Activated naive CD8-positive, alpha-beta T cell (primary cell): ENCODE data around the gene HOXC12.

Source experiments
- H3K27ac Mint-ChIP-seq: one replicate; pipeline ENCODE4 v1.8.0; 2021; ENCODE audit warnings: mixed read lengths
- H3K27me3 Mint-ChIP-seq: one replicate; pipeline ENCODE4 v1.8.0; 2021; ENCODE audit warnings: mixed read lengths
- H3K36me3 Mint-ChIP-seq: one replicate; pipeline ENCODE4 v1.8.0; 2021; ENCODE audit warnings: mixed read lengths
- H3K4me1 Mint-ChIP-seq: one replicate; pipeline ENCODE4 v1.8.0; 2021; ENCODE audit warnings: low read depth, mixed read lengths
- H3K4me3 Mint-ChIP-seq: one replicate; pipeline ENCODE4 v1.8.0; 2021; ENCODE audit warnings: mild to moderate bottlenecking, mixed read lengths
- H3K9me3 Mint-ChIP-seq: one replicate; pipeline ENCODE4 v1.8.0; 2021; ENCODE audit warnings: low read depth, mixed read lengths

The HOXC12 gene

DNA sequence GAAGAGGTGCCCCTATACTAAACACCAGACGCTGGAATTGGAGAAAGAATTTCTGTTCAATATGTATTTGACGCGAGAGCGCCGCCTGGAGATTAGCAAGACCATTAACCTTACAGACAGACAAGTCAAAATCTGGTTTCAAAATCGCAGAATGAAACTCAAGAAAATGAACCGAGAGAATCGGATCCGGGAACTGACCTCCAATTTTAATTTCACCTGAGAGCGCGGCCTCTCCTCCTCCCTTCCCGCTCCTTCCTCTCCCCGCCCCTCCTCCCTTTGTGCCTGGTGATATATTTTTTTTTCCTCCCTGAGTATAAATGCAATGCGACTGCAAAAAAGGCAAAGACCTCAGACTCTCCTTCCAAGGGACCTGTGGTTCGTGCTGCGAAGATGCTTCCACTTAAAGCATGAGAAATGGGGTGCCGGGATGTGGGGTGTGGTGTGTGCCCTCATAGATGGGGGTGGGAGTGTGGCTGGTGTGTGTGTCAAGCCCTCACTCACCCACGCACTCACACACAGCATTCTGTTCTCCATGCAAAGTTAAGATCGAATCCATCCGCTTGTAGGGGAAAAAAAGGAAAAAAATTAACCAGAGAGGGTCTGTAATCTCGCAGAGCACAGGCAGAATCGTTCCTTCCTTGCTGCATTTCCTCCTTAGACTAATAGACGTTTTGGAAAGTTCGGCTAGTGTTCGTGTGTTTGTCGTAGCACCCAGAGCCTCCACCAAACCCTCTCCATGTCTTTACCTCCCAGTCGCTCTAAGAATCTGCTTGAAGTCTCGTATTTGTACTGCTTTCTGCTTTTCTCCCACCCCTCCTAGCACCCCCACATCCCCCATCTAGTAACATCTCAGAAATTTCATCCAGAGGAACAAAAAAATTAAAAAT lies 34.8 kb downstream of the HOXC12 start:
- no peaks in the 10 kb centered on the region for H3K9me3 Mint-ChIP-seq
- no peak overlapping the region for H3K27ac Mint-ChIP-seq
- H3K4me1 Mint-ChIP-seq, result peaks cover 44% of the 10 kb centered on the region
- peak overlapping the region; percentile 69 for H3K4me3 Mint-ChIP-seq
- H3K27me3 Mint-ChIP-seq, result peaks cover 69% of the 10 kb centered on the region
- H3K36me3 Mint-ChIP-seq, result no peaks in the 10 kb centered on the region

DNA sequence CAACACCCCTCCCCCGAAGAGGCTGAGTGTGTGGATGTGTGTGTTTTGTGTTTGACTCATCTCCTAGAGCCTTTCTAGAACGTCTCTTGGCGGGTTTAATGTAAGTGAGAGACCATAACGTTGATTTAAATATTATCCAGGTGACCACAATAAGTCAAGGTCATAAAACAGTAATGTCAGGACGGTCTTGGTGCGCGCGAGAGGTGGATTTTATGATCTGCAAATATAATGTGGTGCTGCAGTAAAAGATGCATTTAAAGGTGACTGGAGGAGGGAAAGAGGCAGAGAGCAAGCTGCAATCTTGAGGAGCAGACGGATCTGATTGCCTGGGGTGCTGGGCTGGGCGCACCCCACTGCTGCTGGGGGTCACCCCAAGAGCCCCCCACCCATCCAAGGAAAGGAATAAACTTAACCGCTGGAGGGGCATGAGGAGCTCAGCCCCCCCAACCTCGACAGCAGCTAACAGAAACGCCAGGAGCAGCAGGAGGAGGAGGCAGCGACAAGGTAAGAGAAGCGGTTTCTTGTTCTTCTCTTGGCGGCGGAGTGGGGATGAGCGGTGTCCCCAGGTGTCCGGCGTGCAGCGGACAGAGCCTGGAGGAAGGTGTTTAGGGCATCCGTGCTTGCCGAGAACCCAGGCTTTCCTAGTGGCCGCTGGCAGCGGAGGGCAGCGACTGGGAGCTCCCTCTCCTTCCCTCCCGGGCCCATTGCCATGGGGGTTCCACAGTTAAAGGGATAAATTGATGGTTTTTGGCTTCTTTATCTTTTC lies 35.8 kb downstream of the HOXC12 start:
- H3K4me1 Mint-ChIP-seq, result peaks cover 42% of the 10 kb centered on the region
- H3K36me3 Mint-ChIP-seq, result no peaks in the 10 kb centered on the region
- peaks cover 68% of the 10 kb centered on the region for H3K27me3 Mint-ChIP-seq
- H3K9me3 Mint-ChIP-seq, result no peaks in the 10 kb centered on the region
- H3K27ac Mint-ChIP-seq, result no peak overlapping the region
- H3K4me3 Mint-ChIP-seq, result peak overlapping the region; percentile 17

DNA sequence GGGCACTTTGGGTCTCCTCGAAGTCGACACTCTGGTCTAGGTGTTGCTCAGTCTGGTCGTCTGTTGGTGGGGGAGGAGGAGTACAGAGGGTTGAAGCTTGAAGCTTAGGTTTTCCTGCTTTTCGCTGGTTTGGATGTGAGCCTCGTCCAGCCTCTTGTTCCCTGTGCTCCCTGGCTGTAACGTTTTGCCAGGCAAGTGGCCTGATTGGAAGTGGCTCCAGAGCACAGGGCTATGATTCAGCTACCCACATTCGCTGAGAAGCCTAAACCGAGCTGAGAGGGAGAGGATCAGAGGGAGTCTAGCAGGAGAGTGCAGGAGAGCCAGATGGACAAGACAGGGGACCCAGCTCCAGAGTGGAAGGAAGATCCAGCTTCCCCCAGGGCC lies 36.4 kb downstream of the HOXC12 start:
- Mint-ChIP-seq H3K27me3 (peaks cover 66% of the 10 kb centered on the region), H3K36me3 (no peaks in the 10 kb centered on the region), H3K4me1 (peaks cover 43% of the 10 kb centered on the region), H3K27ac (no peak overlapping the region), H3K9me3 (no peaks in the 10 kb centered on the region), H3K4me3 (no peak overlapping the region)

DNA sequence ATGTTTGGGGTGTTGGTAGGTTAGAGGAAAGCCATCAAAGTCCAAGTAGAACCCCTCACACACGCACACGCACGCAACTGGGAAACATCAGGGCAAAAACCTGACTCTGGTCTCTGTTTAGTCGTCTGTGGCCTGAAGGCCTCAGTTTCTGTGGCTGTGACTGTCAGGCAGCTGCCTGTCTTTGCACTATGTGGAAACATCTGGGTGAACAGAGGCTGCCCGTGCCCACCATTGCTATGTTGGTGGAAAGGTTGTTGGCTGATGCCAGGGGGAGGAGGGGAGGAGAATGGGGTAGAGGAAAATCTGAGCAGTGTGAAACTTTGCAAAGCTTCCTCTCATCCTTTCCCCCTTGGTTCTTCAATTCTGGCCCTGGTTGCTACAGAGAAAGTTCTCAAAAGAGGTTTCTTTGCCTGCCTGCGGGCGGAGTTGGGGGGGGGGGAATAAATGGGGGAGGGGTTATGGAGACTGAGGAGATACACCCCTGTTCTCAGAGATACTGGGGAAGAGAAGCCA lies 37.7 kb downstream of the HOXC12 start:
- Mint-ChIP-seq H3K4me1 (peaks cover 43% of the 10 kb centered on the region), H3K4me3 (no peak overlapping the region), H3K27me3 (peaks cover 60% of the 10 kb centered on the region), H3K27ac (no peak overlapping the region), H3K36me3 (no peaks in the 10 kb centered on the region), H3K9me3 (no peaks in the 10 kb centered on the region)

DNA sequence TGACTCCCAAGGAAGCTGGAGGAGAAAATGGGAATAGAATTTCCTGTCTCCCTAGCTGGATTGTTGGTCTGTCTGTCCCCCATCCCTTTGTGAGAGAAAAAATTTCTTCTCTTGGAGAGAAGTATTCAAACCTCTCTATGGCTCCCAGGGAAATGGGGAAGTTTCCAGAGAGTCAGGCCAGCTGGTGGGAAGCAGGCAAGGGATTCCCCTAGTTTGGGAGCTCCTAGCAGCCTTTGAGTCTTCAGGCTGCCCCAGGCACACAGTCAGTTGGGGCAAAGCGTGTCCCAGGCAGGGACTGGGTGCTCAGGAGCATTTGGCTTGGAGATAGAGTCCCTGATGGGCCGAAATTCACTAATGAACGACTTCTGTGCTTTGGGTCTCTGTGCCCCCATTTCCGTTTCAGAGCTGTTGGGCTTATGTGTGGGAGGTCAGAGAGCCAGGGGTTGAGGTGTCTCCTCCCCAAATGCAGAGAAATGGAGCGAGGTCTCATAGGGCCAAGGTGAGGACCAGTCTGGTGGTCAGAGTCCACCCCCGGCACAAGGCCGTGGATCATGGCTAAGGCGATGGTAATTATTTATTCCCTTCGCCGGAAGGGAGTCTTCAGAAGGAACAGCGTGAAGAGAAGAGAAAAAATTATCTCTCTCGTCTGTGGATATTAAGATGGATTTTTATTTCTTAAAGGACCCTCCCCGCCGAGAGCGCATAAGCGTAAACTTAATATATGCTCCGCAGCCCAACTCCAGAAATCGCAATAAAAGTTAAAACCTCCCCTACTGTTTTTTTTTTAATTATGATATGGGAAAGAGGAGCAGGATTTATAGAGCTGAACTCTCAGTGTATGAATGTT lies 38.7 kb downstream of the HOXC12 start:
- Mint-ChIP-seq H3K27ac (peak overlapping the region; percentile 34), H3K4me3 (peak overlapping the region; percentile 65), H3K36me3 (no peaks in the 10 kb centered on the region), H3K27me3 (peaks cover 61% of the 10 kb centered on the region), H3K9me3 (no peaks in the 10 kb centered on the region), H3K4me1 (peaks cover 50% of the 10 kb centered on the region)

DNA sequence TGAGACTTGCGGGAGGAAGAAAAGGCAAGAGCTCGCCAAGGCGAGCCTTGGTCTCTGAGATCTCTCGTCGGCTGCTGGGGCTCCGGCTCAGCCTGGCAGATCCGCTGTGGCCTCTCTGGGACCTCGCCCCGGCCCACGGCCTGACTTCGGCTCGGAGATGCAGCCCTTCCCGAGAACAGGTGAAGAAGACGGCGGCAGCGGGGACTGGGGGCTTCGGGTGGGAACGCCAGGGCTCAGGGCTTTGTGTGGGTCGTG lies 39.2 kb downstream of the HOXC12 start:
- peaks cover 49% of the 10 kb centered on the region for H3K4me1 Mint-ChIP-seq

DNA sequence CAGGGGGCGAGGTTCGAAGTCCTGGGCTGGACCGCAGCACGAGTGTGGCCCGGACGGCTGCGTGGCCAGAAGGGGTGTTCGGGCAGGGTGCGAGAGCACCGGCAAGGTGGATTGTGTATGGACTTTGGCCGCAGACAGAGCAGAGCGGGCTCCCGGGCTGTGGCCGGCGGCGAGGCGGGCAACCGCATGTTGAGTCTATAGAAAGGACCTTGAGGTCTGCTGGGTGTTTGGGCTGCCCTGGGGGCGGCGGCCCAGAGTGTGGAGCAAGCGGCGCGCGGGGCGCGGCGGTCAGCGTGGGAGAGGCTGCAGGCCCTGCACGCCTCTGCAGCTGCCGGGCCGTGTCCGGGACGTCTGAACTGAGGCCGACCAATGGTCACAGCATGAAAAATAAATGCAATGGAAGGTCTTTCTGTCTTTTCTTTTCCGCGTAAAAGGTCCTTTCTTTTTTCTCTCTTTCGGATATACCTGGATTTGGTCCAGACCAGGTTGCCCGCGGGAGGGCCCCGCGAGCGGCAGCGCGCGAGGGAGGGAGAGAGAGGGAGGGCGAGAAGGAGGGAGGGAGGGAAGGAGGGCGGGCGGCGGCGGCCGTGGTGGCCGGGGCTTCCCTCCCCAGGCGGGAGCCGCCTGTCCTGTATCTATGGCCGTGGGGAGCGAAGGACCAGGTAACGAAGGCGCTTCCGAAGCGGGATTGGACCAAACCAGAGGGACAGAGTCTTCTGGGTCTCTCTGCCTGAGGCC lies 39.7 kb downstream of the HOXC12 start:
- Mint-ChIP-seq H3K27ac (no peak overlapping the region), H3K4me1 (peaks cover 45% of the 10 kb centered on the region), H3K9me3 (no peaks in the 10 kb centered on the region), H3K4me3 (peak overlapping the region; percentile 81), H3K27me3 (peaks cover 61% of the 10 kb centered on the region), H3K36me3 (no peaks in the 10 kb centered on the region)

More for the DNA sequence above, 39.2 kb downstream of the HOXC12 start:
- Mint-ChIP-seq H3K4me3 (peak overlapping the region; percentile 65), H3K27me3 (peaks cover 64% of the 10 kb centered on the region), H3K36me3 (no peaks in the 10 kb centered on the region), H3K9me3 (no peaks in the 10 kb centered on the region), H3K27ac (no peak overlapping the region)

DNA sequence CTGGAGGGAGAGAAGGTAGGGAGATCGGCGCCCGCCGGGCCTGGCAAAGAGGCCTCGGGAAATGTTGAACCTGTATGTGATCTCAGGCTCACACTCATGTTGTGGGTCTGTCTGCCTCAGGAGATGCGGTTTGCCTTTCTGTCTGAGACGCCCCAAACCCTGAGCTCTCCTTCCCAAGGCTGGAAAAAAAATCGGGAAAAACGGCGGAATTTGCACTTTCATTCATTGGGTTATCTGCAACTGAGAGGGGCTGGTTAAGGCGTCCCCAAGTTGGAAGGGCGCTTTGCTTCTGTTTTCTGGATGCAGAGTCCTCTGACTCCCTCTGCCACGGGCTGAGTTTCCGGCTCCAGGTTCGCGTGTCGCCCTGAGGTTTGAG lies 40.3 kb downstream of the HOXC12 start:
- Mint-ChIP-seq H3K4me3 (peak overlapping the region; percentile 81), H3K9me3 (no peaks in the 10 kb centered on the region), H3K36me3 (no peaks in the 10 kb centered on the region), H3K4me1 (peaks cover 43% of the 10 kb centered on the region), H3K27ac (no peak overlapping the region), H3K27me3 (peaks cover 58% of the 10 kb centered on the region)

DNA sequence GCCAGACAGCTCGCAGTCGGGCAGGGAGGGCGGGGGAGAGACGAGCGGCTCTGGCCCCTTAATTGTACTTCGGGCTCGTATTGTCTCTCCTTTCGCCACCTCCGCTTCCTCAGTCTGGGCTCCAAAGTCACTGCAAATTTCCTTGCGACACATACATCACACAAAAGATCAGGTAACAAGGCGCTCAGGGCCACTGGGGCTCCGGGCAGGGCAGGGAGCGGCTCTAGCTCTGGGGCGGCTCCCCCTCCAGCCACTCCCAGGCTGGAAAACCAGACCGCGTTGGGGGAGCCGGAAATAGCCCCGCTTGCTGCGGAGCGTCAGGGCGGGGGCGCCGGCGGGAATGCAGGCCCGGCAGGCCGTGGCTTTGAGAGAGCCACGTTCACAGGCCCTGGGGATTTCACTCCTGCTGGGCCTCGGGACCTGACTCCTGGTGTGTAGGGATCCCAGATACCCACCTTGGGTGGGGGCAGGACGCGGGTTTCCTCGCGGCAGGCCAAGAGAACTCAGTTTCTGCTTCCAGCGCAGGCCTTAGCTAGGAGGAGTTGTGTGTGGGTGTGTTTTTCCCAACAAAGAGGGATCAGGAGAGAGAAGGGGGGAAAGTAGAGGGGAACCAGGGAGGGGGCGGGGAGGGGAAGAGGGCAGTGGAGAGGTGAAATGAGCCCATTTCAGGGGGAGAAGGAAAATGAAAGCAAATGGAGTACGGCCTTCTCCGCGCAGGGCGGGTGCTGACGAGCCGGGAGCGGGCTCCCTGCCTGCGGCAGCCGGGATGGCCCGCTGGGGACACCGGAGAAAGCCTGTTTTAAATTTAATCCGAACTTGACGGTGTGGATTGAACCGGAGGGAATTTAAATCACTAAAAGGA lies 40.9 kb downstream of the HOXC12 start:
- Mint-ChIP-seq H3K27me3 (peaks cover 52% of the 10 kb centered on the region), H3K4me3 (peak overlapping the region; percentile 81), H3K27ac (no peak overlapping the region), H3K9me3 (no peaks in the 10 kb centered on the region), H3K4me1 (peaks cover 39% of the 10 kb centered on the region), H3K36me3 (no peaks in the 10 kb centered on the region)

DNA sequence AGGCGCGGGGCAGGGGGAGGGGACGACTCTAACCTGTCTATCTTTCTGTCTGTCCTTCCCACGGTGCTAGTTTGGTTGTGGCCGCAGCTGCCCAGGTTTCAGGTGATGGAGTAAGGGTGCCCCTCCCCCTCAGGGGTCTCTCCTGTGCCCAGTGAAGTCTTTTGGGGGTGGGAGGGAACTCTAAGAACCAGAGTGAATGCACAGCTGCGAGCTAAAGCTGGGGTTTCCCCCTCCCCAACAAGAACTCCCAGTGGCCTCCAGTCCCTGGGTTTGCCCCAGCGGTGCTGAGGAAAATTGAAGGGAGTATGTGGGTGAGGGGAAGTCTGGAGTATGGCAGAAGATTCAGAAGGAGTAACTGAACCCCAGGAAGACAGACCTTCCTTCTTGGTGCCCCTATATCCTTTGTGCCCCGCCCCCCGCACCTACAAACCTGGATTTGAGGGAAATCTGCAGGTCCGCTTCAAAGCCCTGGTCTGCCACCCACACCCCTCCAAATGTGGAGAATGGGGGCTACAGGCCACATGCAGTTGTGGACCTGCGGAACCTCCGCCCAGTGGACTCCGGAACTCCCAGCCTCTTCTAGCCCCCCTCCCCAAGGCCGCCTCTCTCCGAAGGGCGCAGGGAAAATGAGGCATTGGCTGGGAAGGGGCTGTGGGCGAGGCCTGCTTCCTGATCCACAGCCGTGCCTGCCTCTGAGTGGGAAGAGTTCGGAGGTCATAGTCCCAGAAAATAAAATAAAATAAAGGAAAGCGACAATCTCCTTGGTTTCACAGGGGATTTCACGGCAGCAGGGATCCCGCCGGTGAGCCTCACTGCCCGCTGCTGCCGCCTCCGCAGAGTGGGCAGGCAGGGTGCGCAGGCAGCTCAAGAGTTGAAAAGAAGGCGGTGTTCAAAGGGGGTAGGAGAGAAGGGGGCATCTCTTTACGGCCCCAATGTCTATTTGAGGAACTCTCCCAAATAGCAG lies 41.8 kb downstream of the HOXC12 start:
- H3K27me3 Mint-ChIP-seq, result peaks cover 48% of the 10 kb centered on the region
- H3K4me1 Mint-ChIP-seq, result peaks cover 39% of the 10 kb centered on the region
- no peaks in the 10 kb centered on the region for H3K9me3 Mint-ChIP-seq
- H3K4me3 Mint-ChIP-seq, result peak overlapping the region; percentile 81
- no peaks in the 10 kb centered on the region for H3K36me3 Mint-ChIP-seq
- no peak overlapping the region for H3K27ac Mint-ChIP-seq

DNA sequence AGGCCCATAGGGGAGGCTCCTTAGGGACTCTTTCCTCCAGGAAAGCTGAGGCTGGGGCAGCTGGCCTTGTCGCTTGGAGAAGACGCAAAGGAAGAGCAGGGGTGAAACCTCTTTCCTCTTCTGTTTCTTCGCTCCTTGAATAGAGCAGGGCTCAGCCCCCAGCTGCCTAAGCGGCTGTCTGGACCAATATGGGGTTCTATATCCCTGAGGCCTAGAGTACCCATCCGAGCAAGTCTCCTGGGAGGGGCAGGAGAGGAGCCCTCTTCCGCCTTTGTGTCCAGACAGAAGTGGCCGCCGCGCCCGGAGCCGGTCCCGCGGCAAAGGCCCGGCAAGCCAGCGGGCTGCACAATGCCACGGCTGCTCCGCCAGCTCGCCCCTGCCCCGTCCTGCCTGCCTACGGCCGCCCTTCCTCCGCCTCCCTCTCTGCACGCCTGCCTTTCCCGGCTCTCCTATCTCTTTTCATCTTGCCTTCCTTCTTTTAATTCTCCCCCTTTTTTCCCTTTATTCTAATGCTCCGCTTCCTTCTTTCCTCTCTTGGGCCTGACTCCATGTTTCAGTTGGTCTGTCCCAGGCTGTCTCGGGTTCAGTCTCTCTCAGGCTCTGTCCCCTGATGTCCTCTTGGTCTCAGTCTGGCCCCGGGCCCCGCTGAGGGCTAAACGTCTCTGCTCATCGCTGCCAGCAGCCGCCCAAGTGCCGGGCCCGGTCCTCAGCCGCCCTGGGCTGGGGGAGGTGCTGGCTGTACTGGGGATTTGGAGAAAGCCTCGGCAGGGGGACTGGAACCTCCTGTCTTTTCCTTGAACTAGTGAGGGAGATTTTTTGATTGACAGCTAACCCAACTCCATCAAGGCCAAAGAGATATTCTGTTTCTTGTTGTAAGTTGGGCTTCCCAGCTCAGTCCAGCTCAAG lies 42.8 kb downstream of the HOXC12 start:
- H3K4me3 Mint-ChIP-seq, result peak overlapping the region; percentile 81
- H3K27ac Mint-ChIP-seq, result no peak overlapping the region
- peaks cover 38% of the 10 kb centered on the region for H3K4me1 Mint-ChIP-seq

More for the DNA sequence above, 42.8 kb downstream of the HOXC12 start:
- Mint-ChIP-seq H3K27me3 (peaks cover 46% of the 10 kb centered on the region), H3K36me3 (no peaks in the 10 kb centered on the region), H3K9me3 (no peaks in the 10 kb centered on the region)
